HL-60/S4 treated with retinoic acid at 250 ng/mL for 4 days and 3 days (cell line): ENCODE data around the gene SLC8A1.

ENCODE experiments used
- in situ Hi-C: fragments of 300-500 bp; cut with MboI; formaldehyde crosslinking; loops from 2 replicates; pipeline ENCODE4 v1.7.0; 2022; ENCODE audit warnings: low sequenced_read_pairs

The SLC8A1 gene

GRCh38 chr2:40395169-40396073 is 56.5 kb downstream of the SLC8A1 start:
- in situ Hi-C loops, result no loop called here

GRCh38 chr2:40394597-40394996 is 57.3 kb downstream of the SLC8A1 start:
- in situ Hi-C loops, result no loop called here

- in situ Hi-C loops, result no loop called here
Observed at GRCh38 chr2:40394031-40394430, 57.9 kb downstream of the SLC8A1 start.

GRCh38 chr2:40388161-40388560 is 63.7 kb downstream of the SLC8A1 start:
- in situ Hi-C loops, result no loop called here

- in situ Hi-C loops, result no loop called here
Observed at GRCh38 chr2:40386177-40386576, 65.7 kb downstream of the SLC8A1 start.

- in situ Hi-C loops, result no loop called here
Observed at GRCh38 chr2:40384714-40385113, 67.2 kb downstream of the SLC8A1 start.

- in situ Hi-C loops, result no loop called here
Observed at GRCh38 chr2:40384233-40384632, 67.7 kb downstream of the SLC8A1 start.

- in situ Hi-C loops, result no loop called here
Observed at GRCh38 chr2:40380721-40381120, 71.2 kb downstream of the SLC8A1 start.

GRCh38 chr2:40380041-40380440 is 71.8 kb downstream of the SLC8A1 start:
- in situ Hi-C loops, result no loop called here

- in situ Hi-C loops, result no loop called here
Observed at GRCh38 chr2:40374543-40375240, 77.2 kb downstream of the SLC8A1 start.

- in situ Hi-C loops, result no loop called here
Observed at GRCh38 chr2:40373111-40373510, 78.8 kb downstream of the SLC8A1 start.

GRCh38 chr2:40372283-40372985 is 79.5 kb downstream of the SLC8A1 start:
- in situ Hi-C loops, result no loop called here

- in situ Hi-C loops, result no loop called here
Observed at GRCh38 chr2:40371525-40372282, 80.2 kb downstream of the SLC8A1 start.

- in situ Hi-C loops, result no loop called here
Observed at GRCh38 chr2:40370007-40370395, 81.9 kb downstream of the SLC8A1 start.

- in situ Hi-C loops, result no loop called here
Observed at GRCh38 chr2:40369267-40370006, 82.5 kb downstream of the SLC8A1 start.

- in situ Hi-C loops, result no loop called here
Observed at GRCh38 chr2:40367652-40368051, 84.2 kb downstream of the SLC8A1 start.

GRCh38 chr2:40367032-40367431 is 84.9 kb downstream of the SLC8A1 start:
- in situ Hi-C loops, result no loop called here

- in situ Hi-C loops, result no loop called here
Observed at GRCh38 chr2:40364151-40364874, 87.6 kb downstream of the SLC8A1 start.

GRCh38 chr2:40363631-40364030 is 88.3 kb downstream of the SLC8A1 start:
- in situ Hi-C loops, result no loop called here
